OCI-M1 (cell line): Measurements from ENCODE around the gene CEP112.

Source experiments
- DNase-seq: peaks from one replicate; lab custom pipeline; 2025; lab: John Stamatoyannopoulos, UW

CEP112 gene

DNA sequence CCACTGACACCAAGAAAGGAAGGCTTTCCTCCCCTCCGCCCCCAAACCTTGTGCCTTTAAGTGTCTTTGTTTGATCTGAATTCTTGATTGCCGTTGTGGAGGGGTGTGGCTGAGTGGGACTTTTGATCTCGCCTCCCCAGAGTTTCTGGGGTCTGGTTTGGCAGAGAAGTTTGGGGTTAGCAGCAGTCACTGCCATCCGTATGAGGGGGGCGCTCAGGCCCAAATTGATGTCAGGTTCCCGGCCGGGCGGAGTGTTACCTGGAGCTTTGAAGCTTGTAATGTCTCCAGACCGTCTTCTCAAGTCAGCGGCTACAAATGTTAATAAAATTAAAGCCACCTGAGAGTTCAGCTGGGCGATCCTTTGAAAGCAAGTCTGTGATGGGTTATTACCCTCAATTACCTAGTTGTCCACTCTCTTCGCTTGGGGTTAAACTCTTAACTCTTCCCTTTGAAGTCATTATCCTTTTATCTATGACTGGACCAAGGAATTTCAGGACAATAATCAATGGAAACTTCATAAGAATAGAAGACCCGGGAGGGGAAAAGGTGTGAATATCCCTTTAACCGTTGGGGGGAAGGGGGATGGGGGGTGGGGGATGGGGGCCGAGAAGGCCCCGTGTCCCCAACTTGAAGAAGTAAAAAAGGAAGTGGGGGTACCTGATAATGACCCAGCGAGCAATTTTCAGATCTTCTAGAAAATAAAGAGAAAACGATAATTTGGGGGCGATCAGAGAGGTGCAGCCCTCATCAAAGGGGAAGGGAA is 598.7 kb downstream of the CEP112 start:
- DNase-seq, result no peak

GRCh38 chr17:65592125-65592965 is 599.6 kb downstream of the CEP112 start:
- no peak for DNase-seq

DNA sequence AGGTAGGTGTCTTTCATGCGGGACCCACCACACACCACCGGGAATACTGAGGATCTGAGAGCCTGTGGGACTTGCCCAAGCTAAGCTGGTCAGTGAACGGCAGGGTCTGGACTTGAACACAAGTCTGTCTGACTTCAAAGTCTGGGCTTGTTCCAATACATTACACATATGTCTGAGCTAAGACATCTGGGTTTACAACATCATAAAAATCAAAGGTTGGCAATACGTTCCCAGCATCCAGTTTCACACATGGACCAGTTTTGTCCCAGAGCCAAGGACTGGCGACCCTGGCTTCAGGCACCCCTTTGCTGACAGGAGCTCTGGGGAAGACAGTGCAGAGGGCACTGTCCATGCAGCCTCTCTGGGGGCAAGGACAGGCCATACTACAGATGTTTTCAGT is 602.6 kb downstream of the CEP112 start:
- DNase-seq, result no peak

DNA sequence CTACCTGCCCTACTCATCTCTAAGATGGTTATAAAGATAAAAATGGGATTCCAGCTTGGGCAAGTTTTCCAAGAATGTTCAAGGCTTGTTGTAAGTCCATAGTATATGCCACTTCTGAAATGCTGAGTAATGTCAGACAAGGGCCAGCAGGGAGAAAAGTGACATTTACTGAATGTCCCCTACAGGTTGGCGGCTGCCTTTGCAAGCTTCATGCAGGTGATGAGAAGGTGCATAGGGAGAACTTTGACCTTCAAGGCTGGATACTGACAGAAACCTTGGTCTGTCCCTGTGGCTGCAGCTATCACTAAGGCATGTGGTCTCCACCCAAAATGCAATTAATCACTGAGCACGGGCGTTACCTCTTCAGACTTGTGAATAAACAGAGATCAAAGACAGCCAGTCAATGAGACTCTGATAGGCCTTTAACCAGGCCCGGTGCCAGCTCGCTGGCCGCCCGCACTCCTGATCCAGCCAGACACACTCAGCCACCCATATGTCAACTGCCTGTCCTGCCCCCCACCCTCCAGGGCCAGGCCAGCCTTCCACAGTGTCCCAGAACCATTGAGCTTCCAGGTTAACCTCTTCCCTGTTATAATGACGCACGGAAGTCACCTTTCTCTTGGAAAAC is 603.6 kb downstream of the CEP112 start:
- DNase-seq, result no peak

DNA sequence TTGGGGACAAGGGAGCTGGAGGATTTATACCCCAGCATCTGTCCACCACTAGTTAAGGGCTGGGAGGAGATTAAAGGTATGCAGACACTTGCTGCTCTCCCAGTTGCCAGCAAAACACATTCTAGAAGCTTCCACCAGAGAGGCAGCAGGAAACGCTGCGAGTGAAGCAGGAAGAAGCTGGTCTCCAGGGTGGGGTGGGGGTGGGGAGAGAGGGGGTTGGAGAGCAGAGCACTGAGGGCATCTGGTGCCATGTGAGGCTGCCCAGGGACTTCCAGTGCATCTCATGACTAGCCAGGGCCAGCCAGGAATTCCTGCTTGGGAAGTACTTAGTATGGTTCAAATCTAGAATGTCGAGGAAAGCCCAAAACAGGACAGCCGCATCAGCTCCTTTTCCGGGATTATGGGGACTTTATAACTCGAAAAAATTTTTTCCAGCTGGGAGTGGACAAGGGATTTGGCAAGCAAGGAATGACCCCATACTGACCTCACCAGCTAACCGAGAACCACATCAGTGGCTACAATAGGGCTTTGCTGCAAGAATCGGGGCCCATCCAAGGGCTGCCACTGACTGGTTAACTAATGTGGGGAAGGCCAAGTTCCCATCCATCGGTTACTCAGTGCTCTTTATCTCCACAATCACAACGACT is 604.3 kb downstream of the CEP112 start:
- no peak for DNase-seq

GRCh38 chr17:65586899-65587298 is 605.0 kb downstream of the CEP112 start:
- DNase-seq, result no peak
